ENCODE measurements around the gene SPI1.
"Not testable (repeated sequence)": the region's sequence is repeated elsewhere in the genome, so short reads cannot be mapped to it uniquely, and the experiment has no call there.

SPI1 gene

GRCh38 chr11:47325271-47326041, 52.9 kb downstream of the SPI1 start:
- Mint-ChIP-seq H3K4me1 (peaks cover 12% of the 10 kb centered on the region), H3K27ac (ENCODE audit: low read depth) (peak overlapping the region; percentile 77), H3K4me3 (no peak overlapping the region), H3K27me3 (no peaks in the 10 kb centered on the region), H3K36me3 (ENCODE audit: insufficient read depth) (peaks cover 33% of the 10 kb centered on the region), H3K9me3 (no peaks in the 10 kb centered on the region)
- no peak for DNase-seq (ENCODE audit: low spot score in 2 of 2)
- ATAC-seq (replicated peaks; ENCODE audit: extremely low read depth, poor library complexity, severe bottlenecking) = no peak

- Mint-ChIP-seq H3K9me3 (no peaks in the 10 kb centered on the region), H3K27me3 (no peaks in the 10 kb centered on the region), H3K36me3 (ENCODE audit: insufficient read depth) (peaks cover 32% of the 10 kb centered on the region), H3K4me3 (no peak overlapping the region), H3K4me1 (peaks cover 12% of the 10 kb centered on the region), H3K27ac (ENCODE audit: low read depth) (peak overlapping the region; percentile 77)
- no peak for DNase-seq (ENCODE audit: low spot score in 2 of 2)
- no peak for ATAC-seq (replicated peaks; ENCODE audit: extremely low read depth, poor library complexity, severe bottlenecking)
Measured at GRCh38 chr11:47324520-47324919, 53.8 kb downstream of the SPI1 start.

GRCh38 chr11:47318166-47318565, 60.2 kb downstream of the SPI1 start:
- Mint-ChIP-seq H3K4me1 (peaks cover 10% of the 10 kb centered on the region), H3K27ac (ENCODE audit: low read depth) (no peak overlapping the region), H3K36me3 (ENCODE audit: insufficient read depth) (peaks cover 50% of the 10 kb centered on the region), H3K27me3 (no peaks in the 10 kb centered on the region), H3K4me3 (no peak overlapping the region), H3K9me3 (no peaks in the 10 kb centered on the region)
- ATAC-seq (replicated peaks; ENCODE audit: extremely low read depth, poor library complexity, severe bottlenecking) (no peak), DNase-seq (ENCODE audit: low spot score in 2 of 2) (no peak)

GRCh38 chr11:47317064-47317828, 61.1 kb downstream of the SPI1 start:
- Mint-ChIP-seq H3K4me3 (no peak overlapping the region), H3K4me1 (peaks cover 10% of the 10 kb centered on the region), H3K36me3 (ENCODE audit: insufficient read depth) (peaks cover 59% of the 10 kb centered on the region), H3K9me3 (no peaks in the 10 kb centered on the region), H3K27me3 (no peaks in the 10 kb centered on the region), H3K27ac (ENCODE audit: low read depth) (peak overlapping the region; percentile 7)
- DNase-seq (ENCODE audit: low spot score in 2 of 2) (no peak), ATAC-seq (replicated peaks; ENCODE audit: extremely low read depth, poor library complexity, severe bottlenecking) (no peak)

- peak overlapping the region; percentile 7 for H3K27ac Mint-ChIP-seq (ENCODE audit: low read depth)
- peaks cover 61% of the 10 kb centered on the region for H3K36me3 Mint-ChIP-seq (ENCODE audit: insufficient read depth)
- H3K27me3 Mint-ChIP-seq; ATAC-seq (replicated peaks; ENCODE audit: extremely low read depth, poor library complexity, severe bottlenecking); DNase-seq (ENCODE audit: low spot score in 2 of 2); H3K9me3 Mint-ChIP-seq; H3K4me3 Mint-ChIP-seq; H3K4me1 Mint-ChIP-seq: not testable (repeated sequence)
Measured at GRCh38 chr11:47316501-47316900, 61.8 kb downstream of the SPI1 start.

GRCh38 chr11:47314992-47315391, 63.4 kb downstream of the SPI1 start:
- Mint-ChIP-seq H3K27ac (ENCODE audit: low read depth) (no peak overlapping the region), H3K9me3 (no peaks in the 10 kb centered on the region), H3K27me3 (no peaks in the 10 kb centered on the region), H3K4me3 (no peak overlapping the region), H3K36me3 (ENCODE audit: insufficient read depth) (peaks cover 74% of the 10 kb centered on the region), H3K4me1 (peaks cover 10% of the 10 kb centered on the region)
- DNase-seq (ENCODE audit: low spot score in 2 of 2) (no peak), ATAC-seq (replicated peaks; ENCODE audit: extremely low read depth, poor library complexity, severe bottlenecking) (no peak)

- Mint-ChIP-seq H3K27ac (ENCODE audit: low read depth) (no peak overlapping the region), H3K27me3 (no peaks in the 10 kb centered on the region), H3K4me1 (peaks cover 10% of the 10 kb centered on the region), H3K36me3 (ENCODE audit: insufficient read depth) (peaks cover 76% of the 10 kb centered on the region), H3K9me3 (no peaks in the 10 kb centered on the region), H3K4me3 (no peak overlapping the region)
- ATAC-seq (replicated peaks; ENCODE audit: extremely low read depth, poor library complexity, severe bottlenecking) (no peak), DNase-seq (ENCODE audit: low spot score in 2 of 2) (no peak)
Measured at GRCh38 chr11:47308050-47308823, 70.1 kb downstream of the SPI1 start.

- H3K4me1 Mint-ChIP-seq = peaks cover 16% of the 10 kb centered on the region
- peaks cover 9% of the 10 kb centered on the region for H3K9me3 Mint-ChIP-seq
- peaks cover 74% of the 10 kb centered on the region for H3K36me3 Mint-ChIP-seq (ENCODE audit: insufficient read depth)
- no peaks in the 10 kb centered on the region for H3K27me3 Mint-ChIP-seq
- ATAC-seq (replicated peaks; ENCODE audit: extremely low read depth, poor library complexity, severe bottlenecking) (no peak), DNase-seq (ENCODE audit: low spot score in 2 of 2) (no peak)
- H3K4me3 Mint-ChIP-seq = no peak overlapping the region
- H3K27ac Mint-ChIP-seq (ENCODE audit: low read depth) = no peak overlapping the region
Measured at GRCh38 chr11:47306484-47306844, 71.9 kb downstream of the SPI1 start.

GRCh38 chr11:47305734-47306483, 72.4 kb downstream of the SPI1 start:
- no peak for DNase-seq (ENCODE audit: low spot score in 2 of 2)
- no peak for ATAC-seq (replicated peaks; ENCODE audit: extremely low read depth, poor library complexity, severe bottlenecking)
- no peak overlapping the region for H3K27ac Mint-ChIP-seq (ENCODE audit: low read depth)

More at GRCh38 chr11:47305734-47306483, 72.4 kb downstream of the SPI1 start:
- H3K9me3 Mint-ChIP-seq = peaks cover 9% of the 10 kb centered on the region
- no peak overlapping the region for H3K4me3 Mint-ChIP-seq
- peaks cover 74% of the 10 kb centered on the region for H3K36me3 Mint-ChIP-seq (ENCODE audit: insufficient read depth)
- no peaks in the 10 kb centered on the region for H3K27me3 Mint-ChIP-seq
- peaks cover 16% of the 10 kb centered on the region for H3K4me1 Mint-ChIP-seq
